GM15510 (cell line): ENCODE measurements around the gene CD247.

Experiments
- POLR2A ChIP-seq: IDR thresholded peaks from 3 replicates; pipeline ENCODE4 v1.6.1; 2011; ENCODE audit warnings: borderline replicate concordance; ENCODE audit not compliant: insufficient read length; ENCODE audit errors: extremely low read depth

CD247 gene

DNA sequence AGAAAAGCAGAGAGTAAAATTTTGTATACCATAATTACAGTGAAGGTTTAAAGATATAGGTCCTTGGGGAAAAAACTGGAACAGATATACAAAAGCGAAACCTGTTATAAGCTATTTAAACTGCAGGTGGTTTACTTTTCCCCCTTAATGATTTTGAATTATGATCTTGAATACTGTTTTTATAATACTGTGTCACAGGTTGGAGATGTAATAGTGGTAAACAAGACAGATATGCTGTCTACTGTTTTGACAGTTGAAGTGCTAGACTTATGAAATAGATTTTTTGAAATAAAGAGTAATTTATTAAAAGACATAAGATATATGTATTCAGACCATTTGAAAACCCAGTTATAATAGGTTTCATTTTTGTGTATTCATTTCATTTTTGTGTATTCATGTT lies 129.4 kb downstream of the CD247 start:
- no peak for TF ChIP-seq POLR2A

GRCh38 chr1:167387251-167387910 lies 130.9 kb downstream of the CD247 start:
- TF ChIP-seq POLR2A = no peak
